KMS-11 (cell line): ENCODE results near the gene CHGA.

Experiments used
- H2AFZ ChIP-seq: fragments of 200-600 bp; sonication (generic); 2 replicates; pipeline ENCODE4 v1.6.1; 2016; ENCODE audit warnings: antibody characterized with exemption, mixed run types, low read depth
- H3K27ac ChIP-seq: fragments of 200-600 bp; sonication (generic); 2 replicates; pipeline ENCODE4 v1.6.1; 2016; ENCODE audit warnings: mild to moderate bottlenecking, mixed run types
- H3K27me3 ChIP-seq: fragments of 200-600 bp; sonication (generic); 2 replicates; pipeline ENCODE4 v1.6.1; 2017; ENCODE audit warnings: mild to moderate bottlenecking, low read depth, mixed run types, moderate library complexity; ENCODE audit not compliant: insufficient read depth
- H3K36me3 ChIP-seq: fragments of 200-600 bp; sonication (generic); 2 replicates; pipeline ENCODE4 v1.6.1; 2017; ENCODE audit warnings: mild to moderate bottlenecking, mixed run types; ENCODE audit not compliant: insufficient read depth
- H3K4me1 ChIP-seq: fragments of 200-600 bp; sonication (generic); 2 replicates; pipeline ENCODE4 v1.6.1; 2016; ENCODE audit warnings: mild to moderate bottlenecking, low read depth, mixed run types; ENCODE audit not compliant: poor library complexity, severe bottlenecking
- H3K4me2 ChIP-seq: fragments of 200-600 bp; sonication (generic); 2 replicates; pipeline ENCODE4 v1.7.0; 2016; ENCODE audit warnings: mild to moderate bottlenecking, mixed run types
- H3K4me3 ChIP-seq: fragments of 200-600 bp; sonication (generic); IDR thresholded peaks from 2 replicates; pipeline ENCODE4 v1.6.1; 2017; ENCODE audit warnings: low read depth, low read length, mixed read lengths; ENCODE audit not compliant: insufficient read depth
- H3K79me2 ChIP-seq: fragments of 200-600 bp; sonication (generic); 2 replicates; pipeline ENCODE4 v1.6.1; 2016; ENCODE audit warnings: low read depth, mixed run types; ENCODE audit not compliant: insufficient read depth
- H3K9ac ChIP-seq: fragments of 200-600 bp; sonication (generic); 2 replicates; pipeline ENCODE4 v1.6.1; 2016; ENCODE audit warnings: mild to moderate bottlenecking, mixed run types
- H4K20me1 ChIP-seq: fragments of 200-600 bp; sonication (generic); 2 replicates; pipeline ENCODE4 v1.6.1; 2016; ENCODE audit warnings: mild to moderate bottlenecking, mixed run types; ENCODE audit not compliant: insufficient read depth
- TF ChIP-seq, protein P1 (sequence below): fragments of 200-600 bp; sonication (generic); conservative IDR thresholded peaks from 2 replicates; pipeline ENCODE4 v1.6.1; 2017; ENCODE audit warnings: low read depth, mild to moderate bottlenecking, antibody characterized with exemption, low read length, moderate library complexity, mixed read lengths

CHGA gene

DNA sequence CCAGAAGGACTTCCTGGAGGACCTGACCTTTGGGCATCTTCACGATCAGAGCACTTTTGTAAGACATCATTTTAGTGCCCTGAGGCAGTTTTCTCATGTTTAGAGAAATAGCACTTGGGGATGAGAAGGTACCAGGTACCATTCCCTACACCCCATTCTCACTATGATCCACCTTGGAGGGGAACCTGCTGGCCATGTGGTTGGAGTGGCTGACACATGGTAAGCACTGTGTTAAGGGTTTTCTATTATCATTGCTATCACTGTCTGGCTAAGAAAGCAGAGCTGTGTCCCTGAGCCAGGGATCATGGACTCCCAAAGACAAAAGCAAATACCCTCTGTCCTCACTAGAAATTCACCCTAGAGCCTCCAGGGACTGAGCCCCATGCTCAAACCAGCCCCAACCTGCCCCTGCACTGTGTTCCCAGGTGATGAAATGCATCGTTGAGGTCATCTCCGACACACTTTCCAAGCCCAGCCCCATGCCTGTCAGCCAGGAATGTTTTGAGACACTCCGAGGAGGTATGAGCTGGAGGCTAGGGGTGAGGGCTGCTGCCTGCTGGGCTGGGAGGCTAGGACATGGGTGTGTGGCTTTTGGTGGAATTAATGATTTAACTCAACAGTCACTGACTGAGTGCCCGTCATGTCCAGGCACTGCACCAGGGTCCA, 3.4 kb downstream of the CHGA start:
- H3K4me1 ChIP-seq, result peaks cover 10% of the 10 kb centered on the region
- no peaks in the 10 kb centered on the region for H4K20me1 ChIP-seq
- no peak overlapping the region for H3K27ac ChIP-seq
- H3K9ac ChIP-seq, result no peak overlapping the region
- no peak overlapping the region for H3K4me2 ChIP-seq
- TF ChIP-seq, protein P1, sequence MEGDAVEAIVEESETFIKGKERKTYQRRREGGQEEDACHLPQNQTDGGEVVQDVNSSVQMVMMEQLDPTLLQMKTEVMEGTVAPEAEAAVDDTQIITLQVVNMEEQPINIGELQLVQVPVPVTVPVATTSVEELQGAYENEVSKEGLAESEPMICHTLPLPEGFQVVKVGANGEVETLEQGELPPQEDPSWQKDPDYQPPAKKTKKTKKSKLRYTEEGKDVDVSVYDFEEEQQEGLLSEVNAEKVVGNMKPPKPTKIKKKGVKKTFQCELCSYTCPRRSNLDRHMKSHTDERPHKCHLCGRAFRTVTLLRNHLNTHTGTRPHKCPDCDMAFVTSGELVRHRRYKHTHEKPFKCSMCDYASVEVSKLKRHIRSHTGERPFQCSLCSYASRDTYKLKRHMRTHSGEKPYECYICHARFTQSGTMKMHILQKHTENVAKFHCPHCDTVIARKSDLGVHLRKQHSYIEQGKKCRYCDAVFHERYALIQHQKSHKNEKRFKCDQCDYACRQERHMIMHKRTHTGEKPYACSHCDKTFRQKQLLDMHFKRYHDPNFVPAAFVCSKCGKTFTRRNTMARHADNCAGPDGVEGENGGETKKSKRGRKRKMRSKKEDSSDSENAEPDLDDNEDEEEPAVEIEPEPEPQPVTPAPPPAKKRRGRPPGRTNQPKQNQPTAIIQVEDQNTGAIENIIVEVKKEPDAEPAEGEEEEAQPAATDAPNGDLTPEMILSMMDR, result no peak
- H3K4me3 ChIP-seq, result no peak overlapping the region
- no peaks in the 10 kb centered on the region for H3K36me3 ChIP-seq
- H3K27me3 ChIP-seq, result no peaks in the 10 kb centered on the region
- H2AFZ ChIP-seq, result no peak overlapping the region
- no peaks in the 10 kb centered on the region for H3K79me2 ChIP-seq

DNA sequence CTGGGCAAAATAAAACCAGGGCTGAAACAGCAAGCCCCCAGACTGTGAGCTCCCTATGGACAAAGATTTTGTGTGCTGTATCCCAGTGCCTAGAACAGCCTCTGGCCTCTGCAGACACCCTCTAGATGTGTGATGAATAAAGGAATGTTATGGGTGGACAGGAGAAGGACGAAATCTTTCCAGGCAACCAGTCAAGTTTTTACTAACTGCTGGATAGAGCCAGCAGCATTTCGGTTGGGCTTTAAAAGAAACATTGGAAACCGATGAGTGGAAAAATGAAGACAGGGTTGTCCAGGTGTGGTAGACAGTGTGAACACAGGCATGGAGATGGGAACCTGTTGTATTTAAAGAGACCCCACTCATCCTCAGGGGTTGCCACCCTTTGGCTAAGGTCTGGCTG, 4.0 kb downstream of the CHGA start:
- Histone ChIP-seq H3K27me3 (no peaks in the 10 kb centered on the region), H3K4me1 (peaks cover 10% of the 10 kb centered on the region), H3K4me2 (no peak overlapping the region), H3K9ac (no peak overlapping the region), H2AFZ (no peak overlapping the region), H3K27ac (no peak overlapping the region), H4K20me1 (no peaks in the 10 kb centered on the region), H3K4me3 (no peak overlapping the region), H3K79me2 (no peaks in the 10 kb centered on the region), H3K36me3 (no peaks in the 10 kb centered on the region)
- TF ChIP-seq, protein P1, result no peak

DNA sequence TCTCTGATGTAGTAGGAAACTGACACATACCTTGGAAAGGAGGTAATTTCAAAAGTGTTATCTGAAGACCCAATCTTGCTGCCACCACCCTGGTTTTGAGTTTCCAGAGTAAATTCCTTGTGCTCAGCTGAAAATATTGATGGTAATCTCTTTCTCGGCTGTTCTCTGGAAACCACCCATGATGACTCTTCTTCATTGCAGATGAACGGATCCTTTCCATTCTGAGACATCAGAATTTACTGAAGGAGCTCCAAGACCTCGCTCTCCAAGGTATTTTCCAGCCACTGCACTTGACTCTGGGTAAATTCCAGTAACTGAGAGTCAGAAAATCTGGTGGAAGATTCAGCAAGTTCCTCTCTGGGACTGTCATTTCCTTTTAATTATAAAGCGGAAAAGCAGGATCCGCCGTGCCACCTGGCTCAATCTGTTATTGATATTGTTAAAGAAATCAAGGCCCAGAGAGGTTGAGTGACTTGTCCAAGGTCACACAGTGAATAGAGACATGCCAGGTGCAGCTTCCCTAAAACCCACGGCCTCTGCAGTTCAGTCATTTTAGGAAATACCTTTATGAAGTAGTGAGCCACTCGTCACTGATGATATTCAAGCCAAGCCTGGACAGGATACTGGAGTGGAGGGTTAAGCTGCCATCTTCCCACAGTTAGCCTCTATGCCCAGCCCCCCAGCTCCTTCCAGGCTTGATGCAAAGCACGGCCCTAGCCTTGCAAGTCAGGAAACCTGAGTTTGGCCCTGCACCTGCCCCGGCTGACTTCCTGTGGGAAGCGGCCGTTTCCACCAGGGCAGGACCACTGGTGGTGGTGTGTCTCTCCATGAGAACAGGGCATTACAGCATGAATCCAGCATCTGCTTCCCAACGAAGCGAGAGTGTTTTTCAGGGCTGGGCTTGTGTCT, 4.7 kb downstream of the CHGA start:
- Histone ChIP-seq H4K20me1 (no peaks in the 10 kb centered on the region), H3K4me3 (no peak overlapping the region), H2AFZ (no peak overlapping the region), H3K27me3 (no peaks in the 10 kb centered on the region), H3K79me2 (no peaks in the 10 kb centered on the region), H3K4me2 (no peak overlapping the region), H3K4me1 (peaks cover 10% of the 10 kb centered on the region), H3K36me3 (no peaks in the 10 kb centered on the region), H3K9ac (no peak overlapping the region), H3K27ac (no peak overlapping the region)
- TF ChIP-seq, protein P1, result no peak

DNA sequence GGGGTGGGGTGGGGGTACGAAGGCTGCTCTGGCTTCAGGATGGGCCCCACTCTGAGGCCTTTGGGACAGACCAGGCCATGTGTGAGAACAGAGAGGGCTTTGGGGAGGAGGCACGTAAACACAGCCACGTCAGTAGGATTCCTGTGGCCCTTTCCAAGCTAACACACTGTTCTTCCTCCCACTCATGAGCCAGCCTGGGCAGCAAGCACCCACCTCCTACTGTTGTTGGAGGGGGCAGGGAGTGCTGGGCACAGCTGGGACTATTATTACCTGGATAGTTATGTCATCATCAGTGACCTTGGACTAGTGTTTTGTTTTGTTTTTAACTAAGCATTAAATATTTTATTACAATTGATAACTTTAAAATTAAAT, 5.3 kb downstream of the CHGA start:
- no peaks in the 10 kb centered on the region for H4K20me1 ChIP-seq
- H2AFZ ChIP-seq, result no peak overlapping the region
- H3K4me1 ChIP-seq, result peaks cover 10% of the 10 kb centered on the region
- H3K4me2 ChIP-seq, result no peak overlapping the region
- TF ChIP-seq, protein P1, result no peak
- H3K4me3 ChIP-seq, result no peak overlapping the region
- H3K27ac ChIP-seq, result no peak overlapping the region
- no peaks in the 10 kb centered on the region for H3K36me3 ChIP-seq
- no peak overlapping the region for H3K9ac ChIP-seq
- H3K27me3 ChIP-seq, result no peaks in the 10 kb centered on the region
- no peaks in the 10 kb centered on the region for H3K79me2 ChIP-seq
